ENCODE data around the gene MRNIP.
"Not testable (repeated sequence)": the region's sequence is repeated elsewhere in the genome, so short reads cannot be mapped to it uniquely, and the experiment has no call there.

The MRNIP gene

GRCh38 chr5:179887095-179887494, 28.5 kb upstream of the MRNIP start:
- DNase-seq: no peak

GRCh38 chr5:179886190-179886911, 27.7 kb upstream of the MRNIP start:
- no peak for DNase-seq

DNA sequence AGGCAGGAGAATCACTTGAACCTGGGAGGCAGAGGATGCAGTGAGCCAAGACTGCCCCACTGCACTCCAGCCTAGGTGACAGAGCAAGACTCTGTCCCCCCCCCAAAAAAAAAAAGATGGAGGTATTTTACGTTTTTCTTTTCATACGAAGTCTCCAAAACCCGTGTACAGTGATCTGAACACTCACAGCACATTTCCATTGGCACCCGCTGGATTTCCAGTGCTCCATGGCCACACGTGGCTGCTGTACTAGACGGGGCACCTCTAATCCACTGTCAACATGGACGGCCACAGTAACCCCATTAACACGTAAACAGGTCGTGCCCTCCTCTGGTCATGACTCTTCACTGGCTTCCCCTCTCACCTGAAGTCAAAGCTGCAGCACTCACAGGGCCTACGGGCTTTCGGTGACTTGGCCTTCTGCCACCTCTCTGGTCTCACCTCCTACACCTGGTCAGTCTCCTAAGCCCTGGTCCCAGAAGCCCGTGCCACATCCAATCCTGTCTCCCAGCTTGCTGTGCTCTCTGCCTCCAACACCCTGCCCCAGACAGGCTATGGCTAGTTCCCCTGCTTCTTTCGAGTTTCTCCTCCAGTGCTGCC, 27.0 kb upstream of the MRNIP start:
- no peak for DNase-seq

GRCh38 chr5:179883163-179883562, 24.5 kb upstream of the MRNIP start:
- DNase-seq: no peak

DNA sequence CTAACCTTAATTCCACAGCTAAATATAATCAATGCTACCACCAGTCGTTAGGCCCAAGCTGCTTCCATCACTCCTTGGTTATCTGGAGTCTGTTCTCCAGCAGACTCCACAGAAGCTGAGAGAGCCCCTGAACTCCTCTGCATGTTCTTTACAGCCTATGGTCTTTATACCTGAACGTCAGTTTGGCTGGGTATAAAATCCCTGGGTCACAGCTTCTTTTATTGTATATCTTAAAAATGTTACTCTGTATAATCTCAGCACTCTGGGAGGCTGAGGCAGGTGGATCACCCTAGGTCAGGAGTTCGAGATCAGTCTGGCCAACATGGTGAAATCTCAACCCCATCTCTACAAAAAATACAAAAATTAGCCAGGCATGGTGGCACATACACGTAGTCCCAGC, 23.7 kb upstream of the MRNIP start:
- DNase-seq: no peak

DNA sequence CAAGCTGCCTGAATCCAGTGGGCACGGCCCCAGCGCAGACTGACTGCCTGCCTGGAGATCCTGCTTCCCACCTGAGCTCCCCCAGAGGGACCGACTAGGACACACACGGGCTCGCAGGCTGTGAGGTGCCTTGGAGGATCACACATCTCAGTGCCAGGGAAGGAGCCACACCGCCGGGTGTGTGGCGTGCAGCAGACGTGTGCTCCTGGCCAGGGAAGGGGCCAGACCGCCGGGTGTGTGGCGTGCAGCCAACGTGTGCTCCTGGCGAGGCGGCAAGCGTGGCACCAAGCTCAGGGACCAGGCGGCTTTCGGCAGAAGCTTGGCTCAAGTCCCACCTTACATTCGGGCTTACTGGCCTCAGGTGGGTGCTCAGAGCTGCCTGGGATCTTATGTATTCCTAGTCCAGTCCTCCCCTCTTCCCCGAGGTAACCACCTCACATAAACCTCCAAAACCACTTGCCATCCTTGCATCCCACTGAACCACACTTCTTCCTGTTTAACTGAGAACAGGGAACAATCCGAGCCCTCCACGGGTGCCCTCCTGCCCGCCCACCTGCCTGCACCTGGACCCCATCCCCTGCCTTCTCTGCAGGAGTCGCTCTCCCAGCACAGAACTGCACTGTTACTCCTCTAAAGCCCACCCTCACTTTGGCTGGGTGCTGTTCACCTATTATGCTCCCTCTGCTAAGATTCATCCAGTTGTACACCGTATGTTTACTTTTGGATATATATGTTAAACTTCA, 22.4 kb upstream of the MRNIP start:
- DNase-seq: no peak

DNA sequence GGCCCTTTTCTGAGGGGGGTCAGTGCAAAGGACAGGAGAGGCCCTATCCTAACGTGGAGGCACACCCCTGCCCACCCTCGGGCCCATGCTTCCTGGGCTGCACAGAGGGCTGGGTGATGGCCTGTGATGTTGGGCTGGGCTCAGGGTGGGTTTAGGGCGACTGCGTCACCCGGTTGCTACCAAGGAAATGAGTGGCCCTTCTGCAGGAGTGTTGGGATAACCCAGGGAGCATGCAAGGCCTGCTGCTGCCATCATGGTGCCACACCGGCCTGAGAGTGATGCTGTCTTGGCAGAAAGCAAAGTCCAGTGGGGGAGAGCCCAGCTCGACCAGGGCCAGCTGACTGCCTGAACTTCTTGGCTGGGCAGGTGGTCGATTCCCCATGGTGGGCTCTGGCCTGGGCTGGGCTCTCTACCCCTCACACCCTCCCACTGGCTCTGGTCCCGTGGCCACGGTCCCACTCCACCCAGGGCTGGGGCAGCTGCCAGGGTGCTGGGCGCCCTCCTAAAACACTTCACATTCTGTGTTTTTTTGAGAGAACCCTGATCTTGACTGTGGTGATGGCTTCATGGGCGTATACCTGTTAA, 21.5 kb upstream of the MRNIP start:
- DNase-seq: no peak

GRCh38 chr5:179879690-179880010, 21.0 kb upstream of the MRNIP start:
- DNase-seq: no peak

GRCh38 chr5:179879003-179879689, 20.5 kb upstream of the MRNIP start:
- no peak for DNase-seq

DNA sequence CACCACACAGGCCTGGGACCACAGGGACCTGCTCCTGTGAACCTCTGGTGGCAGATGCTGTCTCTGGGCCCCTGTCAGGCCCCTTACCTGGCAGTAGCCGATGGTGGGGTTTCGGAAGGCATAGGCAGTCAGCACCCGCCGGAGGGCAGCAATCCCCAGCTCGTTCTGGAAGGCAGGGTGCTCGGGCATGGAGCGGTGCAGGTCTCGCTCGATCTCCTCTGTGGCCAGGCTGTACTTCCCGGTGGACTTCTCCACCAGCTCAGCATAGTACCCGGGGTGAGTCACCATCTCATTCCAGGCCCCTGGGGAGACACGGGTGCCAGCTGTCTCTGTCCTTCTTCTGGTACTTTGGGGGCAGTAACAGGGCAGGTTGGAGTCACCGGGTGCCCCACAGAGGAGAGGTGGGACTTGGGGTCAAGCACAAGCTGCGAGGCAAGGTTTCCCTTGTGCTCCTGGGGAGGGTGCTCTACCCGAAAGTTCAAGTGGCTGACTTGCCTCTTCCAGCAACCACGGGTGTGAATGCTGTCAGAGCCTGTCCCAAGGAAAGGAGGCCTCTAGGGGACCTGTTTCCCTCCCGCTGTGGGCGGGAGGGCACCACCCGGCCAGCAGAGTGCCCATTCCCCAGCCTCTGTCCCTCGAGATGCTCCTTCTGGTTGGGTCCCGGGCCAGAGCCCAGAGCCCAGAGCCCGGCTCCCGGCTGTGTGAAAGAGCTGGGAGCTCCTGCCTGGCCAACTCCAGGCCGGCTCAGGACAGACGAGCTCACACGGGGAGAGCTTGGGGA, 19.8 kb upstream of the MRNIP start:
- no peak for DNase-seq

DNA sequence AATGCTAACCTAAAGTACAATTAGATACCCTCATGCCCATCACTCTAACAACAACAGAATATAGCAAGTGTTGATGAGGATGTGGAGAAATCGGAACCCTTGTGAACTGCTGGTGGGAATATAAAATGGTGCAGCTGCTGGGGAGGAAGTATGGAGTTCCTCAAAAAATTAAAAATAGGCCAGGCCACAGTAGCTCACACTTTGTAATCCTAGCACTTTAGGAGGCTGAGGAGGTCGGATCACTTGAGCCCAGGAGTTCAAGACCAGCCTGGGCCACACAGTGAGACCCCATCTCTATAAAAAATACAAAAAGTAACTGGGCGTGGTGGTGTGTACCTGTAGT, 18.0 kb upstream of the MRNIP start:
- DNase-seq: peak; percentile 12

- DNase-seq: no peak
Measured at GRCh38 chr5:179875741-179876609, 17.4 kb upstream of the MRNIP start.

GRCh38 chr5:179874536-179875292, 16.1 kb upstream of the MRNIP start:
- no peak for DNase-seq

DNA sequence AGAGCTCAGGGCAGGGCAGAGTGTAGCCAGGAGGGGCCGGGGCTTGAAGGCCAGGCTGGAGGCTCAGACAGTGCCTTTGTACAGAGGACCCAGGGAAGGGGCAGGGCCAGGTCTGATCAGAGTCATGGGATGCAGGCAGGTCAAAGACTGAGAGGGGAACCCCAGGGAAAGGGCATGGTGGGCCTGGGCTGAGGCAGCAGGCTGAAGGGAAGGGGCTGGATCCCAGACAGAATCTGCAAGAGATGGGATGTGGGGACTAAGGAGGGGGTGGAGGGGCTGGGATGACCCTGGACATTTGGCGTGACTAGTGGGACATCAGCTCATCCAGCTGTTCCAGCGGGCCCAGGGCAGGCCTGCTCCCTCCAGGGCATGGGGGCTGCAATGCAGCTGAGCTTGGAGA, 15.5 kb upstream of the MRNIP start:
- no peak for DNase-seq

DNA sequence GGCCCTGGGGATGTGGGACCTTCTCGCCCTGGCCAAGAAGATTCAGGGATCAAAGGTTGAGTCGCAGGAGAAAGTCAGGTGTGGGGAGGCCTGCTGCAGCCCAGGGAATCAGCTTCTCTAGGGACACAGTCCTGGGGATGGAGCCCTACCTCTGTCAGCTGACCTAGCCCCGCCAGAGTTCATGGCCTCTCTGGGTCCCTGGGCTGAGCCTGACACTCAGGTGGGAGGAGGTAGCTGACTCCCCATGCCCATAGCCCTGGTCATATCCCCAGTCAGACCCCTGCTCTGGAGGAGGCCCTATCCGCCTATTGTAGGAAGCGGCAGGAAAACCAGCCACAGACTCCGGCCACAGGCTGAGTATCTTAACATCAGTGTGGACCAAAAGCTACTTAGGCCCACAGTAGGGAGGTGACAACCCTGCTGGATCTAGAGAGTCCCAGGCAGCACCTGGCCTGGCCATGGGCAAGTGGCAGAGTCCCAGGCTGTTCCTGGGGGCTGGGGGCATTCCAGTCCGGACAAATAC, 15.0 kb upstream of the MRNIP start:
- DNase-seq: no peak

DNA sequence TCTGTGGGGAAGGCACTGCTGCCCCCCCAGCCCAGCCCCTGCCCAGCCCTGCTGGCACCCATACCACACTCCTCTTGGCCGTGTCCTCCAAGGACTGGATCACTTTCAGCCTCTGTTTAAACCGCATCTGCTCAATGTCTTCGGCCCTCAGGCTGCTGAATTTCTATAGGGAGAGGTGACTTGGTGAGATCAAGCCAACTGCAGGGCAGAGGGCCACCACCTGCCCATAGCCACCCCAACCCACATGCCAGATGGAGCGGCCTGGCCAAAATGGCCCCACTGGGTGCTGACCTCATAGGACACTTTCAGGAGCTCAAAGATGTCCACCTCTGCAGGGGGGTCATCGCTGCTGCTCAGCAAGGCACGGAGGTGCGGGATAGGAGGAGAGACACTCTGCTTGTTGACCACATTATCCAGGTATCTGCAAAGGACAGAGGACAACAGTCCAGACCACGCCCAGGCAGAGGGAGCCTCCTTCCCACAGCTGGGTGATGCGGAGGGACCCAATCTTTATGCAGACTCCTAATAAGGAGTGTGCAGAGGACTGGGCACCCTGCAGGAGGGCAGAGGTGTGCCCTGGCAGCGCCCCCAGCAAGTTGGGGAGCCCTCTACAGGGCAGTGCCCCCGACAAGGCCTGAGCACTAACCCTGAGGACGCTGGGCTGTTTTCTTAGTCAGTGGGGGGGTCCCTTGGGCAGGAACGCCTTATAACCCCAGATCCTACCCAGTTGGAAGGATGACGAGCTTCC, 14.4 kb upstream of the MRNIP start:
- DNase-seq: no peak

DNA sequence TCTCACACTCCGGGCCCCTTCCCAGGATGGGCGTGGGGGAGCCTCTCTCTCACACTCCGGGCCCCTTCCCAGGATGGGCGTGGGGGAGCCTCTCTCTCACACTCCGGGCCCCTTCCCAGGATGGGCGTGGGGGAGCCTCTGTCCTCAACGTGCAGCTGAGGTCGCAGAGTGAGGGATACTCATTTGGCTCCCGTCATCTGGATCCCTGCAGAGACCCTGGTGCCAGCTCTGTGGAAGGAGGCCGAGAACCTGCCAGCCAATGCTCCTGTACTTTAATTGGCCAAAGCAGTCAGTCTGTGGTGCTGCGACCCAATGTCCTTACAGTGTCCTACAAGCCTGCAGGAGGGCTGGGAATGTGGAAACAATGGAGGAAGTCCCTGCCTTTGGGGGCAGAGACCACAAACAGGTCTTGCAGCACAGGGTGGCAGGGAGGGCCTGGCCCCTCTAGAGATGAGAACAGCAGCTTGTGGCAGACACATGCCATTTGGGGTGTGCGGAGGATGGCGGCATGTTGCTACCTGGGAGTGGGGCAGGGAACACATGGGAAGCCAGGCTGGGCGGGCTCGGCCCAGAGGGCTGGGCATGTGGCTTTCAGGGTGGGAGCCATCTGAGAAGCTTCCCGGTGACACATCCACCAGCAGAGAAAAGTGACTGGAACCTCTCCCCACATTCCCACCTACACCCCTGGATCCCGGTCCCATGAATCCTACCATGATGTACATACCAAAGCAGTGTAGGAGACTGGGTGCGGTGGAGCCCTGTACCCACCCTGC, 13.6 kb upstream of the MRNIP start:
- DNase-seq: no peak

GRCh38 chr5:179871533-179871932, 12.9 kb upstream of the MRNIP start:
- not testable (repeated sequence) for DNase-seq

DNA sequence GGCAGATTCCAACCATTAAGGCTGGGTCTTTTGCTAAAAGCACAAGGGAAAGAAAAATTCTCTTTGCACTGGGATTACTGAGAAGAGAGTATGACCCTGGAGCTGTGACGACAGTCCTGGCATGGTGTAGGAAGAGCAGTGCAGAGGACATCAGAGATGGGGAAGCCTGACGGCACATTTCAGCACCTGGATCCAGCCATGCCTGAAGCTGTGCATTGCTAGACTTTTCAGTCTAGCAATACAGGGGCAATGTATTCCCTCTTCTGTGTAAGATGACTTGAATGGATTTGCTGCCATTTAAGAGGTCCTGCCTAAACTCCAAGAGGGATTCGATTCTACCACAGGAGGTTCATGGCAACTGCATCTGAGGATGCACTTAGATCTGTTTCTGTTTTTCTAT, 12.3 kb upstream of the MRNIP start:
- DNase-seq: no peak
